Epithelial cell of prostate (primary cell): ENCODE measurements around the gene ATP5F1C.

Experiments used
- DNase-seq: peaks from one replicate; pipeline ENCODE4 v3.0.0-alpha.2; 2011; ENCODE audit warnings: low read depth, low spot score
- H3K27ac ChIP-seq: fragments of 450-650 bp; 2 replicates; pipeline ENCODE4 v1.5.1; 2017; ENCODE audit warnings: mild to moderate bottlenecking

Gene ATP5F1C

GRCh38 chr10:7833210-7833609 lies 45.2 kb downstream of the ATP5F1C start:
- no peak overlapping the region for H3K27ac ChIP-seq
- no peak for DNase-seq

- no peak overlapping the region for H3K27ac ChIP-seq
- DNase-seq, result no peak
Measured at GRCh38 chr10:7834262-7834661, 46.3 kb downstream of the ATP5F1C start.

GRCh38 chr10:7836571-7836970 lies 48.6 kb downstream of the ATP5F1C start:
- DNase-seq, result no peak

GRCh38 chr10:7846591-7846990 lies 58.6 kb downstream of the ATP5F1C start:
- no peak for DNase-seq
- H3K27ac ChIP-seq, result no peak overlapping the region

More at GRCh38 chr10:7836571-7836970, 48.6 kb downstream of the ATP5F1C start:
- H3K27ac ChIP-seq, result no peak overlapping the region

GRCh38 chr10:7853226-7853842 lies 65.4 kb downstream of the ATP5F1C start:
- no peak overlapping the region for H3K27ac ChIP-seq
- no peak for DNase-seq

- DNase-seq, result no peak
- H3K27ac ChIP-seq, result no peak overlapping the region
Measured at GRCh38 chr10:7853890-7854289, 65.9 kb downstream of the ATP5F1C start.

- H3K27ac ChIP-seq, result no peak overlapping the region
- no peak for DNase-seq
Measured at GRCh38 chr10:7855205-7855604, 67.2 kb downstream of the ATP5F1C start.

GRCh38 chr10:7856678-7857077 lies 68.7 kb downstream of the ATP5F1C start:
- no peak for DNase-seq
- H3K27ac ChIP-seq, result no peak overlapping the region

- H3K27ac ChIP-seq, result no peak overlapping the region
- no peak for DNase-seq
Measured at GRCh38 chr10:7857262-7857661, 69.3 kb downstream of the ATP5F1C start.
